ENCODE measurements around the gene FAM135A. TPM values are rescaled to one million over a fixed set of nuclear protein-coding genes. Genes with fewer than 3 reads are reported as not detected.
"Not testable (repeated sequence)": the region's sequence is repeated elsewhere in the genome, so short reads cannot be mapped to it uniquely, and the experiment has no call there.

The FAM135A gene
- total RNA-seq, 2 donors from 2014 or later = 19.5 TPM

- peaks cover 17% of the 10 kb centered on the region for H3K36me3 ChIP-seq
- no peak overlapping the region for H3K27ac ChIP-seq
- no peak for TF ChIP-seq CTCF (IDR thresholded peaks at IDR 0.05)
- no peak overlapping the region for H3K4me3 ChIP-seq
- no peak for DNase-seq (ENCODE audit: low spot score)
- H3K4me1 ChIP-seq = no peaks in the 10 kb centered on the region
- no peaks in the 10 kb centered on the region for H3K27me3 ChIP-seq
- H3K9me3 ChIP-seq = no peaks in the 10 kb centered on the region
Measured at GRCh38 chr6:70423189-70424134, 10.2 kb downstream of the FAM135A start.

GRCh38 chr6:70424291-70424690 is 11.0 kb downstream of the FAM135A start:
- DNase-seq (ENCODE audit: low spot score) = no peak
- Histone ChIP-seq H3K27ac (no peak overlapping the region), H3K4me1 (no peaks in the 10 kb centered on the region), H3K27me3 (no peaks in the 10 kb centered on the region), H3K9me3 (no peaks in the 10 kb centered on the region), H3K4me3 (no peak overlapping the region), H3K36me3 (peaks cover 17% of the 10 kb centered on the region)
- TF ChIP-seq CTCF (IDR thresholded peaks at IDR 0.05) = no peak

- Histone ChIP-seq H3K27me3 (no peaks in the 10 kb centered on the region), H3K4me1 (no peaks in the 10 kb centered on the region), H3K9me3 (no peaks in the 10 kb centered on the region), H3K27ac (no peak overlapping the region), H3K4me3 (no peak overlapping the region), H3K36me3 (peaks cover 13% of the 10 kb centered on the region)
- no peak for TF ChIP-seq CTCF (IDR thresholded peaks at IDR 0.05)
- no peak for DNase-seq (ENCODE audit: low spot score)
Measured at GRCh38 chr6:70436320-70436719, 23.0 kb downstream of the FAM135A start.

- TF ChIP-seq CTCF (IDR thresholded peaks at IDR 0.05) = no peak
- H3K36me3 ChIP-seq = peaks cover 6% of the 10 kb centered on the region
- no peak for DNase-seq (ENCODE audit: low spot score)
- no peaks in the 10 kb centered on the region for H3K9me3 ChIP-seq
- no peaks in the 10 kb centered on the region for H3K4me1 ChIP-seq
- no peak overlapping the region for H3K27ac ChIP-seq
- no peaks in the 10 kb centered on the region for H3K27me3 ChIP-seq
- no peak overlapping the region for H3K4me3 ChIP-seq
Measured at GRCh38 chr6:70445001-70445400, 31.7 kb downstream of the FAM135A start.

- H3K27me3 ChIP-seq; H3K4me3 ChIP-seq; H3K9me3 ChIP-seq; H3K36me3 ChIP-seq; H3K27ac ChIP-seq; H3K4me1 ChIP-seq; DNase-seq (ENCODE audit: low spot score): not testable (repeated sequence)
Measured at GRCh38 chr6:70447343-70448070, 34.2 kb downstream of the FAM135A start.

GRCh38 chr6:70453899-70454298 is 40.6 kb downstream of the FAM135A start:
- not testable (repeated sequence) for H3K27ac ChIP-seq; H3K27me3 ChIP-seq; H3K4me1 ChIP-seq; H3K9me3 ChIP-seq; DNase-seq (ENCODE audit: low spot score); H3K4me3 ChIP-seq
- H3K36me3 ChIP-seq = peaks cover 18% of the 10 kb centered on the region
